Activated CD4-positive, CD25-positive, alpha-beta regulatory T cell treated with anti-CD3 and anti-CD28 coated beads, Interleukin-2, amount 50 U/mL, for 24 hours (primary cell): ENCODE data around the gene KCTD19.

Experiments
- ATAC-seq, 2 donors: fragments of 150-1000 bp; cut with Tn5 transposase; one replicate each; pipeline ENCODE4 v1.10.0; 2021; ENCODE audit warnings: mild to moderate bottlenecking in 1 of 2, moderate library complexity in 1 of 2

Gene KCTD19

GRCh38 chr16:67257486-67258160 lies 68.9 kb downstream of the KCTD19 start:
- ATAC-seq: no peak

- no peak for ATAC-seq
Measured at GRCh38 chr16:67256701-67257230, 69.8 kb downstream of the KCTD19 start.

GRCh38 chr16:67255553-67256221 lies 70.9 kb downstream of the KCTD19 start:
- ATAC-seq: no peak

- ATAC-seq: no peak
Measured at GRCh38 chr16:67254801-67255552, 71.6 kb downstream of the KCTD19 start.

GRCh38 chr16:67252609-67253497 lies 73.7 kb downstream of the KCTD19 start:
- no peak for ATAC-seq

- ATAC-seq: no peak
Measured at GRCh38 chr16:67250045-67250327, 76.6 kb downstream of the KCTD19 start.

- ATAC-seq: no peak
Measured at GRCh38 chr16:67249178-67250044, 77.1 kb downstream of the KCTD19 start.

GRCh38 chr16:67248401-67249177 lies 78.0 kb downstream of the KCTD19 start, which contains the start of gene SLC9A5:
Gene SLC9A5, plus strand, starts transcription at chr16:67248979. Its CDS starts 36 bp downstream, at chr16:67249015.
- ATAC-seq: no peak

GRCh38 chr16:67248073-67248400 lies 78.5 kb downstream of the KCTD19 start:
- no peak for ATAC-seq

GRCh38 chr16:67247192-67248072 lies 79.1 kb downstream of the KCTD19 start, which contains the start of gene FHOD1:
Gene FHOD1, minus strand, starts transcription at chr16:67247481. Its CDS starts 71 bp downstream, at chr16:67247410.
- ATAC-seq: peak; percentile 76 to 77

GRCh38 chr16:67246756-67247191 lies 79.8 kb downstream of the KCTD19 start:
- ATAC-seq: no peak

GRCh38 chr16:67246081-67246755 lies 80.3 kb downstream of the KCTD19 start:
- ATAC-seq: no peak

GRCh38 chr16:67245674-67246080 lies 80.9 kb downstream of the KCTD19 start:
- ATAC-seq: no peak

- ATAC-seq: no peak
Measured at GRCh38 chr16:67245186-67245585, 81.4 kb downstream of the KCTD19 start.

- peak; percentile 76 to 77 for ATAC-seq
Measured at GRCh38 chr16:67244387-67245185, 82.0 kb downstream of the KCTD19 start.

GRCh38 chr16:67243481-67243880 lies 83.1 kb downstream of the KCTD19 start:
- no peak for ATAC-seq

- ATAC-seq: no peak
Measured at GRCh38 chr16:67242138-67242730, 84.3 kb downstream of the KCTD19 start.
